Tibial nerve (tissue), 3 donors: ENCODE data around the gene MRPL37.

ENCODE experiments used
- POLR2A ChIP-seq, 2 donors: fragments of 450-650 bp; IDR thresholded peaks; one replicate each; pipeline ENCODE4 v1.6.1; 2017; ENCODE audit warnings: antibody characterized with exemption in 2 of 2, mild to moderate bottlenecking in 2 of 2, moderate library complexity in 2 of 2
- TF ChIP-seq, protein P1 (sequence below), 5 experiments: fragments of 200-600 bp in 3 of 5; fragments of 450-650 bp in 2 of 5; sonication (generic) in 3 of 5; IDR thresholded peaks; one replicate each; pipeline ENCODE4 v1.5.1; 2016 to 2019; ENCODE audit warnings: antibody characterized with exemption in 5 of 5, mild to moderate bottlenecking in 3 of 5, moderate library complexity in 2 of 5

- TF ChIP-seq, protein P1, sequence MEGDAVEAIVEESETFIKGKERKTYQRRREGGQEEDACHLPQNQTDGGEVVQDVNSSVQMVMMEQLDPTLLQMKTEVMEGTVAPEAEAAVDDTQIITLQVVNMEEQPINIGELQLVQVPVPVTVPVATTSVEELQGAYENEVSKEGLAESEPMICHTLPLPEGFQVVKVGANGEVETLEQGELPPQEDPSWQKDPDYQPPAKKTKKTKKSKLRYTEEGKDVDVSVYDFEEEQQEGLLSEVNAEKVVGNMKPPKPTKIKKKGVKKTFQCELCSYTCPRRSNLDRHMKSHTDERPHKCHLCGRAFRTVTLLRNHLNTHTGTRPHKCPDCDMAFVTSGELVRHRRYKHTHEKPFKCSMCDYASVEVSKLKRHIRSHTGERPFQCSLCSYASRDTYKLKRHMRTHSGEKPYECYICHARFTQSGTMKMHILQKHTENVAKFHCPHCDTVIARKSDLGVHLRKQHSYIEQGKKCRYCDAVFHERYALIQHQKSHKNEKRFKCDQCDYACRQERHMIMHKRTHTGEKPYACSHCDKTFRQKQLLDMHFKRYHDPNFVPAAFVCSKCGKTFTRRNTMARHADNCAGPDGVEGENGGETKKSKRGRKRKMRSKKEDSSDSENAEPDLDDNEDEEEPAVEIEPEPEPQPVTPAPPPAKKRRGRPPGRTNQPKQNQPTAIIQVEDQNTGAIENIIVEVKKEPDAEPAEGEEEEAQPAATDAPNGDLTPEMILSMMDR (IDR thresholded peaks at IDR 0.05): no peak
- no peak for TF ChIP-seq POLR2A (IDR thresholded peaks at IDR 0.05)
Observed at GRCh38 chr1:54158071-54158470, 41.9 kb upstream of the MRPL37 start.
